GM19351 (cell line): Measurements from ENCODE around the gene TBX15.

Source experiments
- ATAC-seq: cut with Tn5 transposase; IDR thresholded peaks from one replicate; pipeline ENCODE4 v1.9.1; 2021; ENCODE audit warnings: mild to moderate bottlenecking, moderate library complexity; ENCODE audit not compliant: unreplicated experiment

TBX15 gene

GRCh38 chr1:119002028-119002686 is 14.0 kb upstream of the TBX15 start:
- ATAC-seq = no peak

GRCh38 chr1:119001181-119002027 is 13.3 kb upstream of the TBX15 start:
- ATAC-seq = no peak

GRCh38 chr1:119000371-119001180 is 12.4 kb upstream of the TBX15 start:
- ATAC-seq = no peak

GRCh38 chr1:118999348-119000071 is 11.4 kb upstream of the TBX15 start:
- ATAC-seq = no peak

GRCh38 chr1:118998171-118998570 is 10.0 kb upstream of the TBX15 start:
- ATAC-seq = no peak

GRCh38 chr1:118997225-118997624 is 9.1 kb upstream of the TBX15 start:
- no peak for ATAC-seq

GRCh38 chr1:118995312-118996016 is 7.3 kb upstream of the TBX15 start:
- ATAC-seq = no peak

- no peak for ATAC-seq
These were observed 5.5 kb upstream of the TBX15 start for GRCh38 chr1:118993700-118994026.

- ATAC-seq = no peak
These were observed 4.9 kb upstream of the TBX15 start for GRCh38 chr1:118992868-118993699.

GRCh38 chr1:118992237-118992825 is 4.2 kb upstream of the TBX15 start:
- ATAC-seq = no peak

- ATAC-seq = no peak
These were observed 3.3 kb upstream of the TBX15 start for GRCh38 chr1:118991448-118991847.

- no peak for ATAC-seq
These were observed 2.5 kb upstream of the TBX15 start for GRCh38 chr1:118990513-118991152.

- no peak for ATAC-seq
These were observed 1.8 kb upstream of the TBX15 start for GRCh38 chr1:118989878-118990378.

- no peak for ATAC-seq
These were observed 1.1 kb upstream of the TBX15 start for GRCh38 chr1:118989006-118989815.

GRCh38 chr1:118987468-118988185 is 516 bp downstream of the TBX15 start:
- no peak for ATAC-seq

GRCh38 chr1:118986555-118987467 is 1.3 kb downstream of the TBX15 start:
- no peak for ATAC-seq
